HG02938 (cell line): ENCODE measurements around the gene PDE7B.

Source experiments
- ATAC-seq: cut with Tn5 transposase; IDR thresholded peaks from one replicate; pipeline ENCODE4 v1.9.1; 2021; ENCODE audit warnings: mild to moderate bottlenecking, moderate library complexity; ENCODE audit not compliant: unreplicated experiment

PDE7B gene

GRCh38 chr6:135983093-135983492 is 131.6 kb downstream of the PDE7B start:
- ATAC-seq = no peak

- no peak for ATAC-seq
These were observed 132.3 kb downstream of the PDE7B start for GRCh38 chr6:135983718-135984343.

GRCh38 chr6:135985471-135985870 is 134.0 kb downstream of the PDE7B start:
- ATAC-seq = no peak

- ATAC-seq = no peak
These were observed 135.7 kb downstream of the PDE7B start for GRCh38 chr6:135987226-135987625.

GRCh38 chr6:135990439-135990838 is 138.9 kb downstream of the PDE7B start:
- ATAC-seq = no peak

GRCh38 chr6:135990855-135991464 is 139.5 kb downstream of the PDE7B start:
- ATAC-seq = no peak

GRCh38 chr6:135992739-135993138 is 141.2 kb downstream of the PDE7B start:
- no peak for ATAC-seq

GRCh38 chr6:135993361-135993760 is 141.9 kb downstream of the PDE7B start:
- ATAC-seq = no peak

- no peak for ATAC-seq
These were observed 143.5 kb downstream of the PDE7B start for GRCh38 chr6:135994857-135995544.

- no peak for ATAC-seq
These were observed 144.0 kb downstream of the PDE7B start for GRCh38 chr6:135995545-135995898.

GRCh38 chr6:135996668-135997067 is 145.2 kb downstream of the PDE7B start:
- no peak for ATAC-seq

GRCh38 chr6:135999393-135999792 is 147.9 kb downstream of the PDE7B start:
- ATAC-seq = no peak

GRCh38 chr6:136007345-136007744 is 155.8 kb downstream of the PDE7B start:
- no peak for ATAC-seq

- no peak for ATAC-seq
These were observed 160.0 kb downstream of the PDE7B start for GRCh38 chr6:136011475-136011874.

GRCh38 chr6:136012198-136012887 is 160.8 kb downstream of the PDE7B start:
- ATAC-seq = no peak

- ATAC-seq = no peak
These were observed 161.4 kb downstream of the PDE7B start for GRCh38 chr6:136012943-136013342.

GRCh38 chr6:136014454-136015437 is 163.2 kb downstream of the PDE7B start:
- no peak for ATAC-seq

- no peak for ATAC-seq
These were observed 164.0 kb downstream of the PDE7B start for GRCh38 chr6:136015531-136015930.

GRCh38 chr6:136016228-136017225 is 165.0 kb downstream of the PDE7B start:
- ATAC-seq = no peak
